NCI-H2171 (cell line): Measurements from ENCODE around the gene GARIN5B.
"Not testable (repeated sequence)": the region's sequence is repeated elsewhere in the genome, so short reads cannot be mapped to it uniquely, and the experiment has no call there.

Experiments used
- DNase-seq: peaks from one replicate; lab custom pipeline; 2025; lab: John Stamatoyannopoulos, UW

The GARIN5B gene

GRCh38 chr19:55348317-55349034 is 14.6 kb downstream of the GARIN5B start:
- DNase-seq: no peak

- DNase-seq: no peak
Measured at GRCh38 chr19:55347442-55348009, 15.5 kb downstream of the GARIN5B start.

- DNase-seq: no peak
Measured at GRCh38 chr19:55346725-55347441, 16.2 kb downstream of the GARIN5B start.

GRCh38 chr19:55345818-55346724 is 17.0 kb downstream of the GARIN5B start:
- DNase-seq: no peak

GRCh38 chr19:55345101-55345817 is 17.8 kb downstream of the GARIN5B start:
- no peak for DNase-seq

GRCh38 chr19:55344444-55344843 is 18.6 kb downstream of the GARIN5B start:
- DNase-seq: no peak

GRCh38 chr19:55341595-55342531 is 21.2 kb downstream of the GARIN5B start:
- DNase-seq: no peak

- DNase-seq: peak; percentile 88
Measured at GRCh38 chr19:55341171-55341588, 21.9 kb downstream of the GARIN5B start.

GRCh38 chr19:55340784-55341147 is 22.3 kb downstream of the GARIN5B start:
- peak; percentile 74 for DNase-seq

DNA sequence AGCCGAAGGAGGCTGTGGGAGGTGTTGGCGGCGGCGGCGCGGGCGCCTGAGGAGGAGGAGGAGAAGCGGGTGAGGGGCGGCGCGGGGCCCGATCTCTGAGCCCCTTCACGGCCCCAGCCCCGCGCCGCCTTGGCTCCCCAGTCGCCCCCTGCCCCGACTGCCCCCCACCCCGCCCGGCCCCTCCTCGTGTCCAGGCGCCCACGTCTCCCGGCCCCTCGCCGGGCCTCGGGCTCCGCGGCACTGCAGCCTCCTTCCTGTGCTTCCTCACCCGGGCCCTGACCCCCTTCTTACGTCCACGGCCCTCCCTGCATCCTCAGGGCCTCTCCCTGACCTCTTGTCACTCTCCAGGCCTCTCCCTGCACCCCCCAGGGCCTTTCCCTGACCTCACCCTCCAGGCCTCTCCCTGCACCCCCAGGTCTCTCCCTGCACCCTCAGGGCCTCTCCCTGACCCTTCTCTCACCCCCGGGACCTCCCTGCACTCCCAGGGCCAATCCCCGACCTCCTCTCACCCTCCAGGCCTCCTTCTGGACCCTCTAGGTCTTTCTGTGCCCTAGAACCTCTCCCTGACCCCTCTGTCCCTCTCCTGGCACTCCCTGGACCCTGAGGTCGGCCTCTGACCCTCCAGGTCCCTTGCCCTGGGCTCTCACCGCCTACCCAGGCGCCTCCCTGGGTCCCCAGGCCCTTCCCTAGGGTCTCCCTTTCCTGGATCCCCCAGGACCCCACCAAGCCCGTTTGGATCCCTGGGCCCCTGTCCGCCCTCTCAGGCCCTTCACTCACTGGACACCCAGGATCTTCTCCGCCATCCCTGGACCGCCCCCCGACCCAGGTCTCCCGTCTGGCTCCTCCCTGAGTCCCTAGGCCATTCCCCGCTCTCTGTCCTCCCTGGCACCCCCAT is 22.9 kb downstream of the GARIN5B start:
- no peak for DNase-seq

- DNase-seq: peak; percentile 100
Measured at GRCh38 chr19:55339105-55339888, 23.8 kb downstream of the GARIN5B start, which contains the start of gene KMT5C. Gene KMT5C, plus strand, starts transcription at chr19:55339876. Its CDS starts 2,061 bp downstream, at chr19:55341937.

DNA sequence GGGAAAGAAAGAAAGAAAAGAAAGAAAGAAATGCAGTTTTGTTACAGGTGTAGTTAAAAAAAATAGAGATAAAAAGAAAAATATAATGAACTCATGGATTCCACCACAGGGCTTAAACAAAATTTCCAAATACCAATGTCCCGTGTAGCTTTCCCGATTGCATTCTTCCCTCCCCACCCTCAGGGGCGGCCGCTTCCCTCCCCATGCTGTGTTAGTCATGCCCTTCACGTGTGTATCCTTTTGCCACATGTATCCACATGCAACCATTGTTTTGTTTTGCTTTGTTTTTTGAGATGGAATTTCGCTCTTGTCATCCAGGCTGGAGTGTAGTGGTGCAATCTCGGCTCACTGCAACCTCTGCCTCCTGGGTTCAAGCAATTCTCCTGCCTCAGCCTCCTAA is 27.0 kb downstream of the GARIN5B start:
- DNase-seq: no peak

DNA sequence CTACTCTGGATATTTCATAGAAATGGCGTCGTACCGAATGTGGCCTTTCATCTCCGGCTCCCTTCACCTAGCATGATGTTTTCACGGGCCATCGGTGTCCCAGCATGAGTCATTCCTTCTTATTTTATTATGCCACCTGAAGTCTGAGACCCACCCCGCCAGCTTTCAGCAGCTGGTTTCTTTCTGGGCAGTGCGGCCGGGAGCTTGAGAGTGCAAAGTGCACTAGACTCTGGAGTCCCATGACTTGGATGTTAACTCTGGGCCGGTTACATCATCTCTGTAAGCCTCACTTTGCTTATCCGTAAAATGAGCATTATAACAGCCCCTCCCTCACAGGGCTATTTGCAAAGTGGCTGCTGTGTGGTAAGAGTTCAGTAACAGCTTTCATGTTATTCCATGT is 29.2 kb downstream of the GARIN5B start:
- no peak for DNase-seq

GRCh38 chr19:55329791-55330190 is 33.3 kb downstream of the GARIN5B start:
- not testable (repeated sequence) for DNase-seq

GRCh38 chr19:55328774-55329318 is 34.2 kb downstream of the GARIN5B start:
- not testable (repeated sequence) for DNase-seq

GRCh38 chr19:55325172-55325571 is 37.9 kb downstream of the GARIN5B start, which contains the start of gene TMEM150B:
Gene TMEM150B, minus strand, starts transcription at chr19:55325341. Its CDS starts 4,305 bp downstream, at chr19:55321036.
- no peak for DNase-seq

GRCh38 chr19:55324662-55325061 is 38.4 kb downstream of the GARIN5B start:
- no peak for DNase-seq
